ENCODE results near the gene PUDP.

- TF ChIP-seq, protein P1, sequence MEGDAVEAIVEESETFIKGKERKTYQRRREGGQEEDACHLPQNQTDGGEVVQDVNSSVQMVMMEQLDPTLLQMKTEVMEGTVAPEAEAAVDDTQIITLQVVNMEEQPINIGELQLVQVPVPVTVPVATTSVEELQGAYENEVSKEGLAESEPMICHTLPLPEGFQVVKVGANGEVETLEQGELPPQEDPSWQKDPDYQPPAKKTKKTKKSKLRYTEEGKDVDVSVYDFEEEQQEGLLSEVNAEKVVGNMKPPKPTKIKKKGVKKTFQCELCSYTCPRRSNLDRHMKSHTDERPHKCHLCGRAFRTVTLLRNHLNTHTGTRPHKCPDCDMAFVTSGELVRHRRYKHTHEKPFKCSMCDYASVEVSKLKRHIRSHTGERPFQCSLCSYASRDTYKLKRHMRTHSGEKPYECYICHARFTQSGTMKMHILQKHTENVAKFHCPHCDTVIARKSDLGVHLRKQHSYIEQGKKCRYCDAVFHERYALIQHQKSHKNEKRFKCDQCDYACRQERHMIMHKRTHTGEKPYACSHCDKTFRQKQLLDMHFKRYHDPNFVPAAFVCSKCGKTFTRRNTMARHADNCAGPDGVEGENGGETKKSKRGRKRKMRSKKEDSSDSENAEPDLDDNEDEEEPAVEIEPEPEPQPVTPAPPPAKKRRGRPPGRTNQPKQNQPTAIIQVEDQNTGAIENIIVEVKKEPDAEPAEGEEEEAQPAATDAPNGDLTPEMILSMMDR (IDR thresholded peaks at IDR 0.05; ENCODE audit: low read depth, low read length, poor library complexity, severe bottlenecking) = no peak
- TF ChIP-seq EZH2phosphoT487 (IDR thresholded peaks at IDR 0.05; ENCODE audit: borderline replicate concordance, low read length) = no peak
Observed at GRCh38 chrX:7168371-7168770, 20.4 kb upstream of the PUDP start.

Measured in DOHH2 (cell line).